OCI-LY7 (cell line): Measurements from ENCODE around the gene COG7.

Experiments
- CTCF ChIP-seq: fragments of 200-600 bp; sonication (generic); conservative IDR thresholded peaks from 2 replicates; pipeline ENCODE4 v1.5.1; 2014; ENCODE audit warnings: mild to moderate bottlenecking, antibody characterized with exemption, low read length, moderate library complexity, mixed read lengths
- EZH2phosphoT487 ChIP-seq: fragments of 200-600 bp; sonication (generic); IDR thresholded peaks from 2 replicates; pipeline ENCODE4 v1.6.1; 2018; ENCODE audit warnings: low read depth, borderline replicate concordance, mild to moderate bottlenecking, mixed run types, antibody characterized with exemption, low read length, moderate library complexity, mixed read lengths

GRCh38 chr16:23448392-23448791, 4.6 kb downstream of the COG7 start:
- TF ChIP-seq CTCF (no peak), EZH2phosphoT487 (no peak)
